ENCODE data around the gene EXO1.
"Not testable (repeated sequence)": the region's sequence is repeated elsewhere in the genome, so short reads cannot be mapped to it uniquely, and the experiment has no call there.

EXO1 gene

GRCh38 chr1:241847796-241848685, at the start of gene EXO1:
Gene EXO1 (plus strand): TSS chr1:241848204. CDS start chr1:241850426, 2,222 bp downstream.
- TF ChIP-seq CTCF (IDR thresholded peaks at IDR 0.05; ENCODE audit: low read length, missing control alignments), result peak; percentile 28
- H3K4me3 ChIP-seq (replicated peaks; ENCODE audit: low read depth, low read length), result peak within 1 kb of the TSS; percentile 90

DNA sequence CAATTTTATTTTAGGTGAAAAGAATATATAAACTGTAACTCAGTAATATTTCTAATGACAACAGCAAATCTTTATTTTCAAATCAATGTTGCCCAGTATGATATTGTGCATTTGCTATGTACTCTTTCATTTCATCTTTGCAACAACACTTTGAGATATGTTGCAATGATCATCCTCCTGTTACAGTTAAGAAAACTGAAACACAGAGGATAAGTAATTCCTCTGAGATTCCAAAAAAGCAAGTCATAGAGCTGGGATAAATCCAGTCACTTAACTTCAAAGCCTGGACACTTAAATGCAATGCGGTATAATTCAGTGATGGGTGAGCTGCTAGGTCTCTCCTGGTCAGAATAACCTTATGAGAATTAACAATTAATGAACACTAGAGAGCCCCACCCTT, 48.6 kb upstream of the EXO1 start:
- no peak for DNase-seq (ENCODE audit: low read depth)
- no peak for TF ChIP-seq CTCF (IDR thresholded peaks at IDR 0.05; ENCODE audit: low read length, missing control alignments)
- H3K4me3 ChIP-seq (replicated peaks; ENCODE audit: low read depth, low read length), result no peak overlapping the region

More at GRCh38 chr1:241847796-241848685, at the start of gene EXO1:
- peak; percentile 93 for DNase-seq (ENCODE audit: low read depth)

DNA sequence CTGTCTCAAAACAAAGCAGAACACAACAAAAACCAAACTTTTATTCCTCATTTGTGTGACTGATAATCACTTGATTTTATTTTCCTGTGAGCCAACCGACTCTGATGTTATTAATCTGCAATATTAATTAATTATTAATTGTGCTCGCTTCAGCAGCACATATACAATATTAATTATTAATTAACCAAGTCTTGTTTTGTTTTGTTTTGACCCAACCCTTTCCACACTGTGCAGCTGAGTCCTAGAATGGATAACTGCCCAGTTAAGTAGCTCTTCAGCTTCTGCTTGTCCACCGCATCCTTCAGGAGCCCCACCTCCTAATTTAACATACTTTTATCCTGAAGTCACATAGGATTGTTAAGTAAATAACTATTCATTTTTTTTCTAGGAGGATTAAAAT, 47.4 kb upstream of the EXO1 start:
- DNase-seq (ENCODE audit: low read depth), result no peak
- no peak overlapping the region for H3K4me3 ChIP-seq (replicated peaks; ENCODE audit: low read depth, low read length)
- TF ChIP-seq CTCF (IDR thresholded peaks at IDR 0.05; ENCODE audit: low read length, missing control alignments), result no peak

DNA sequence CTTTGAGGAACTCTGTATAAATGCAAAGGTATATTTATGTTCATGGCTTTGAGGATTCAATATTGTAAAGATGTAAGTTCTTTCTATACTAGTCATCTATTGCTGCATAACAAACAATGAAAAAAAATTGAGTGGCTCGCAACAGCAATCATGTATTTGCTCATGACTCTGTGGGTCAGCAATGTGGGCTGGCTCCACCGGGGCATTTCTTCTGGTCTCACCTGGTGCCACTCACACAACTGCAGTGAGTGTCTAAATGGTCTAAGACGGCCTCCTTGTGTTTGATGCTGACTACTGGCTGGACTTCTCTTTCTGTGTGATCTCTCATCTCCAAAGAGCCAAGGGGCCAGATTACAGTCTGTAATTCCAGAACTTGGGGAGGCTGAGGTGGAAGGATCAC, 45.1 kb upstream of the EXO1 start:
- no peak for DNase-seq (ENCODE audit: low read depth)
- H3K4me3 ChIP-seq (replicated peaks; ENCODE audit: low read depth, low read length), result no peak overlapping the region
- no peak for TF ChIP-seq CTCF (IDR thresholded peaks at IDR 0.05; ENCODE audit: low read length, missing control alignments)

DNA sequence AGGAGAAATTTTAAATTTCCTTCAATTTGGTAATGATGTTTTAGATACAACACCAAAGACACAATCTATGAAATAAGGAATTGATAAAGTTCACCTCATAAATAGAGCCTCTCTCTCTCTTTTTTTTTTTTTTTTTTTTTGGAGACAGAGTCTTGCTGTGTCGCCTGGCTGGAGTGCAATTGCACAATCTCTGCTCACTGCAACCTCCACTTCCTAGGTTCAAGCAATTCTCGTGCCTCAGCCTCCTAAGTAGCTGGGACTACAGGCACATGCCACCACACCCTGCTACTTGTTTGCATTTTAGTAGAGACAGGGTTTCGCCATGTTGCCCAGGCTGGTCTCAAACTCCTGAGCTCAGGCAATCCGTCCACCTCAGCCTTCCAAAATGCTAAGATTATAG, 43.3 kb upstream of the EXO1 start:
- not testable (repeated sequence) for DNase-seq (ENCODE audit: low read depth)

GRCh38 chr1:241808265-241808664, 39.7 kb upstream of the EXO1 start:
- no peak for TF ChIP-seq CTCF (IDR thresholded peaks at IDR 0.05; ENCODE audit: low read length, missing control alignments)
- DNase-seq (ENCODE audit: low read depth), result no peak
- no peak overlapping the region for H3K4me3 ChIP-seq (replicated peaks; ENCODE audit: low read depth, low read length)

More for the DNA sequence above, 43.3 kb upstream of the EXO1 start:
- not testable (repeated sequence) for H3K4me3 ChIP-seq (replicated peaks; ENCODE audit: low read depth, low read length)

- no peak for DNase-seq (ENCODE audit: low read depth)
- TF ChIP-seq CTCF (IDR thresholded peaks at IDR 0.05; ENCODE audit: low read length, missing control alignments), result no peak
- no peak overlapping the region for H3K4me3 ChIP-seq (replicated peaks; ENCODE audit: low read depth, low read length)
Observed at GRCh38 chr1:241810769-241811405, 37.1 kb upstream of the EXO1 start.

Measured in fibroblast of pulmonary artery (primary cell).